GM10266 (cell line): ENCODE data around the gene HNRNPA1L2.
"Not testable (repeated sequence)": the region's sequence is repeated elsewhere in the genome, so short reads cannot be mapped to it uniquely, and the experiment has no call there.

Experiments used
- DNase-seq: peaks from one replicate; pipeline ENCODE4 v3.0.0; 2012; ENCODE audit errors: extremely low spot score
- TF ChIP-seq, protein P1 (sequence below): IDR thresholded peaks from 2 replicates; pipeline ENCODE4 v1.5.1; 2012; ENCODE audit warnings: mild to moderate bottlenecking, low read depth; ENCODE audit not compliant: control insufficient read depth, insufficient read depth; ENCODE audit errors: missing control alignments

HNRNPA1L2 gene

DNA sequence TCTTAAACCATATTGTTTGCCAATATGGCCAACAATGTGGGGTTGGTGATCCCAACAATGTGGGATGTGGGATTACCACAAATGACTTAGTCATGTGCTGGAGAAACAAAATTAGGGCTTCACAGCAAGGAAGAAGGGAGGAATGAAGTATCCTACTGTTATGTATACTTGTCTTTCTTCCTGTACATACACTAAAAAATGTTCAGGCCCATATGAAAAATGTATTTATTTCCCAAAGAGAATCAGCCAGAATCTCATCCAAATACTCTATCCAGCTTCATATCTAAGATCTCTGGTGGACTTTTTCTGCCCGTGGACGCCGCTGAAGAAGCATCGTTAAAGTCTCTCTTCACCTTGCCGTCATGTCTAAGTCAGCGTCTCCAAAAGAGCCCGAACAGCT lies at the start of gene HNRNPA1L2:
HNRNPA1L2 (plus strand) TSS at position 301 of the 400 bp plus-strand sequence; CDS start at position 363, 62 bp downstream.
- TF ChIP-seq, protein P1, sequence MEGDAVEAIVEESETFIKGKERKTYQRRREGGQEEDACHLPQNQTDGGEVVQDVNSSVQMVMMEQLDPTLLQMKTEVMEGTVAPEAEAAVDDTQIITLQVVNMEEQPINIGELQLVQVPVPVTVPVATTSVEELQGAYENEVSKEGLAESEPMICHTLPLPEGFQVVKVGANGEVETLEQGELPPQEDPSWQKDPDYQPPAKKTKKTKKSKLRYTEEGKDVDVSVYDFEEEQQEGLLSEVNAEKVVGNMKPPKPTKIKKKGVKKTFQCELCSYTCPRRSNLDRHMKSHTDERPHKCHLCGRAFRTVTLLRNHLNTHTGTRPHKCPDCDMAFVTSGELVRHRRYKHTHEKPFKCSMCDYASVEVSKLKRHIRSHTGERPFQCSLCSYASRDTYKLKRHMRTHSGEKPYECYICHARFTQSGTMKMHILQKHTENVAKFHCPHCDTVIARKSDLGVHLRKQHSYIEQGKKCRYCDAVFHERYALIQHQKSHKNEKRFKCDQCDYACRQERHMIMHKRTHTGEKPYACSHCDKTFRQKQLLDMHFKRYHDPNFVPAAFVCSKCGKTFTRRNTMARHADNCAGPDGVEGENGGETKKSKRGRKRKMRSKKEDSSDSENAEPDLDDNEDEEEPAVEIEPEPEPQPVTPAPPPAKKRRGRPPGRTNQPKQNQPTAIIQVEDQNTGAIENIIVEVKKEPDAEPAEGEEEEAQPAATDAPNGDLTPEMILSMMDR, result no peak
- no peak for DNase-seq

DNA sequence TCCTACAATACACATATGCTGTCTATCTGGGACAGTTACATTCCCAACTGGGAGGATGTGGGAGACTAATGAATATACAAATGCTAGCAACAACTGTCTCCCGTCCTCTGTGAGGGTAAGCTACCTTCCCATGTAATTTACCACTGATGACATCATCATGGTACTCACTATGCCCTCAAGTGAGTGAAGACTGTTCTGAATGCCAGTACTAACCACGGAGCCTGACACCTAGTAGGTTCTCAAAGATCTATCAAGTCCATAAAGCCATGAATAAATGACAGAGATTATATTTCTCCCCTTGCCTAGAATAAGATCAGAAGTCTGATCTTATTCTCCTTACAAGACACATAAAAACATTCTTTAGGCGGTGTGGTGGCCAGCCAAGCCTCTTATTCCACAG lies 49.1 kb upstream of the HNRNPA1L2 start:
- not testable (repeated sequence) for DNase-seq

GRCh38 chr13:52593812-52594211 lies 48.4 kb upstream of the HNRNPA1L2 start:
- not testable (repeated sequence) for DNase-seq

DNA sequence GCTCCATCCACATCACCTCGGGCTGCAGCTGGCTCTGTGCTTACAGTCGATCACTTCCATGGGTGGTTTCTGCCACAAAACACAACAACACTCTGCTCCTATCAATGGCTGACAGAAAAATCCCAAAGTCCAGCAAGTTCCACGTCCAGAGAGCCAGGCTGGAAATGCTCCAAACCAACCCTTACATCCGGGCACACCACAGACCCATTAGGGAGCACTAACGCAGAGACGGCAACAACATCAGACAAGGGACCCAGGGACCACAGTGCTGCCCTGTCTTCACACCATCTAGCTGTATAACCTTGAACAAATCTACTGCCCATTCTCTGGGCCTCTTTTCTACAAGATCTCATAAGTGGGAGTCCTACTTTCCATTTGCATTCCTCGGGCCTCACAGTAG lies 47.9 kb upstream of the HNRNPA1L2 start:
- DNase-seq, result not testable (repeated sequence)

- DNase-seq, result no peak
- TF ChIP-seq, protein P1, result no peak
These were observed 44.6 kb upstream of the HNRNPA1L2 start for GRCh38 chr13:52597676-52598075.

GRCh38 chr13:52599037-52599847 lies 43.0 kb upstream of the HNRNPA1L2 start:
- TF ChIP-seq, protein P1, result no peak
- no peak for DNase-seq

GRCh38 chr13:52599848-52600603 lies 42.2 kb upstream of the HNRNPA1L2 start:
- TF ChIP-seq, protein P1, result no peak
- DNase-seq, result peak; percentile 36

DNA sequence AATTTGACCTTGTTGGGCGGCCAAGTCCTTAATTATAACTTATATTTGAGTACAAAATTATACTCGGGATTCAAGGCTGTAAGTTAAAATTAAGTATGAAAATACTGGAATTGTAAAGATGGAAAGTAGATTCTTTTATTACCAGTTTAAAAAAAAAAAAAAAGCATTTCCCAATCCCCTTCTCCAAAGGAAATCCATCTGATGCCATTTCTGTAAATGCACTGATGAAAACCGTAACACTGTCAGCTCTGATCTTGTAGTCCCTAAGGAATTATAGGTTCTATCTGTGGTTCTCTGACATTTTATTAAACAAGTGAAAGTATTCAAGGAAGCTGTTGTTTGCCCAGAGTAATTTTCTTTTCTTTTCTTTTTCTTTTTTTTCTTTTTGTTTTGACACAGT lies 41.6 kb upstream of the HNRNPA1L2 start:
- no peak for DNase-seq
- TF ChIP-seq, protein P1, result no peak

- not testable (repeated sequence) for DNase-seq
These were observed 38.9 kb upstream of the HNRNPA1L2 start for GRCh38 chr13:52603316-52603715.

GRCh38 chr13:52606126-52606525 lies 36.1 kb upstream of the HNRNPA1L2 start:
- DNase-seq, result not testable (repeated sequence)

DNA sequence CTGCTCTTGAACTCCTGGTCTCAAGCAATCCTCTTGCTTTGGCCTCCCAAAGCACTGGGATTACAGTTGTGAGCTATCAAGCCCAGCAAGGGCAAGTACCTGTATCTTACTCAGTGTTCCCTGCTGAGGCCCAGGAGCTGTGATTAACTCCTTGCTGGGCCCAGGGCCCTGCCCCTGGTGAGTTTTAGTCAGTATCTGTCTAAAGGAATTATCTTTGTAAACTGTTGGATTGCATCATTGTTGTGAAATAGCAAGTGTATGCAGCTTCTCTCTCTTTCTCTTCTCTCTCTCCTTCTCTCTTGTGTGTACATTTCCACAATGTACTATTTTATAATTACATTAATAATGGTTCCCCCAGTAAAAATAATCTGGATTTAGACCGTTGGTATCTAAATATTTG lies 35.4 kb upstream of the HNRNPA1L2 start:
- DNase-seq, result not testable (repeated sequence)

DNA sequence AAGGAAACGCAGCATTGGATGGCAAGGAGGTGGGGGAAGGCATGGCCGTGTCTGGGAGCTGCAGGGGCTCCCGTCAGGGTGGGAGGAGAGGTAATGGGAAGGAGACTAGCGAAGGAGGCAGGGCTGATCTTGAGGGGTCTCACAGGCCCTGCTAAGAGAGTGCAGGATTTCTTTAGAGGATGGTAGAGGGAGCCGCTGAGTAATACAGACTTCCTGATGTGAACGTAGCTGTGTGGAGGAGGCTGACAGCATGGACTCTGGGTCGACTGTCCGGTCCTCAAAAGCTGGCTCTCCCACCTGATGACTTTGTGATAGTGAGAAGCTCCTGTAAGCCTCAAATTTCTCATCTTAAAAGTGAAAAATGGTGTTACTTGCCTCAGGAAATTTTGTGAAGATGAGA lies 34.0 kb upstream of the HNRNPA1L2 start:
- DNase-seq, result not testable (repeated sequence)
